Memory B cell (primary cell): Measurements from ENCODE around the gene ANXA11.

ENCODE experiments used
- ATAC-seq: fragments of 150-1000 bp; cut with Tn5 transposase; 2 replicates; pipeline ENCODE4 v1.10.0; 2021; ENCODE audit warnings: low read depth, mild to moderate bottlenecking, moderate library complexity
- DNase-seq, 2 donors: peaks; one replicate each; pipeline ENCODE4 v3.0.0; 2022; ENCODE audit warnings: low spot score in 2 of 2
- H3K27ac Mint-ChIP-seq: one replicate; pipeline ENCODE4 v1.8.0; 2022; ENCODE audit warnings: mild to moderate bottlenecking, moderate library complexity, mixed read lengths
- H3K27me3 Mint-ChIP-seq: one replicate; pipeline ENCODE4 v1.8.0; 2022; ENCODE audit warnings: mixed read lengths
- H3K36me3 Mint-ChIP-seq: one replicate; pipeline ENCODE4 v1.8.0; 2022; ENCODE audit warnings: mild to moderate bottlenecking, mixed read lengths
- H3K4me1 Mint-ChIP-seq: one replicate; pipeline ENCODE4 v1.8.0; 2022; ENCODE audit warnings: mixed read lengths
- H3K4me3 Mint-ChIP-seq: one replicate; pipeline ENCODE4 v1.8.0; 2022; ENCODE audit warnings: mild to moderate bottlenecking, moderate library complexity, mixed read lengths
- H3K9me3 Mint-ChIP-seq: one replicate; pipeline ENCODE4 v1.8.0; 2022; ENCODE audit warnings: mixed read lengths

Gene ANXA11

DNA sequence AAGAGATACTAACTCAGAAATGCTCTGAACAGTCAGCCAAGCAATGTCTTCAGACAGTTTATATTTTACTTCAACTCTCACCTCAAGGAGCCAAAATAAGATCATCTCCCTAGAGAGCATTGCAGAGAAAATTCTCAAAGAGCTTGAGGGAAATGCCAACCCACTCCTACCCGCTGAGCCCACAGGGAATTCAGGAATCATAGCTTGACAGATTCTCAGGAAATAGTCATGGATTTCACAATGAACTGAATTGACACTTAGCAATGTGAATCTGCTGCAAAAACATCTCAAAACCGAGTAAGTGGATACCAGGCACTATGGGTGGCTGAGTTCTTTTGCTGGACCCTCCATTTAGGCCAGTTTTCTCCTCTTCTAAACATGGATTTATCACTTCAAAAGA is 82.6 kb downstream of the ANXA11 start:
- DNase-seq: no peak

DNA sequence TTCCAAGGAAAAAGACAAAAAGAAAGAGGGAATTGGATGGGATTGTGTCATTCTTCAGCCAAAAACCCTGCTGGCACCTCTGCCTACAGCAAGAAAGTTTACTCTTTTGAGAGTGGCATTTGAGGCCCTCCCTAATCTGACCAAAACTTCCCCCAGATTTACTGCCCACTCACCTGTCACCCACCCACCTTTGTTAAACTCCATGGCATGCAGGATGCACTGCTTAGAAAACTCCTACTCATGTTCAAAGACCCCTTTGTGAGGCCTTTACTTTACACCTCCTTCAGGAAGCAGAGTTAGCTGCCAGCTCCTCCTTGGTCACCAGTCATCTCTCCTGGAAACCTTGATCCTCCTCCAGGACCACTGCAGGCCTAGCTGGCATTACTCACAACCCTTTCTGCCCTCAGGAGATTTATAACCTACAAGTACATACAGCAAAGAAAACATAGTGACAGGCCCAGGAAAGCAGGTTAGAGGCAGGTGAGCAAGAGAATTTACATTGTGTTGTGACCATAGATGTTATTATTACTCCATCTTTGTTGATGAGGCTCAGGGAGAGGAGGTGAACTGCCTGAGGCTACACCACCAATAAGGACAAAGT is 83.1 kb downstream of the ANXA11 start:
- H3K4me3 Mint-ChIP-seq: no peak overlapping the region

More for the DNA sequence above, 82.6 kb downstream of the ANXA11 start:
- H3K4me3 Mint-ChIP-seq: no peak overlapping the region
- no peaks in the 10 kb centered on the region for H3K36me3 Mint-ChIP-seq
- H3K4me1 Mint-ChIP-seq: no peaks in the 10 kb centered on the region
- peaks cover 11% of the 10 kb centered on the region for H3K27me3 Mint-ChIP-seq
- no peak overlapping the region for H3K27ac Mint-ChIP-seq
- no peaks in the 10 kb centered on the region for H3K9me3 Mint-ChIP-seq
- ATAC-seq: no peak

DNA sequence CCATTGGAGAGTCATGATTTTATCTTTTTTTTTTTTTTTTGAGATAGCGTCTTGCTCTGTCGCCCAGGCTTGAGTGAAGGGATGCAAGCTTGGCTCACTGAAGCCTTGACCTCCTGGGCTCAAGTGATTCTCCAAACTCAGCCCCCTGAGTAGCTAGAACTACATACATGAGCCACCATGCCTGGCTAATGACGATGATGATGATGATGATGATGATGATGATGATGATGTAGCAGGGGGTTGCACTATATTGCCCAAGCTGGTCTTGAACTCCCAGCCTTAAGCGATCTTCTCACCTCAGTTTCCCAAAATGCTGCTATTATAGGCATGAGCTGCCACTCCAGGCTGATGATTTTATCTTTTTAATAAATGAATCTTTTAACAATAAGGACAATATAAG is 86.7 kb downstream of the ANXA11 start:
- peaks cover 5% of the 10 kb centered on the region for H3K27me3 Mint-ChIP-seq
- H3K4me1 Mint-ChIP-seq: no peaks in the 10 kb centered on the region
- no peaks in the 10 kb centered on the region for H3K36me3 Mint-ChIP-seq
- H3K9me3 Mint-ChIP-seq: no peaks in the 10 kb centered on the region
- no peak for DNase-seq
- no peak for ATAC-seq
- H3K4me3 Mint-ChIP-seq: no peak overlapping the region
- H3K27ac Mint-ChIP-seq: no peak overlapping the region

More for the DNA sequence above, 83.1 kb downstream of the ANXA11 start:
- Mint-ChIP-seq H3K27ac (no peak overlapping the region), H3K4me1 (no peaks in the 10 kb centered on the region), H3K36me3 (no peaks in the 10 kb centered on the region), H3K9me3 (no peaks in the 10 kb centered on the region), H3K27me3 (peaks cover 11% of the 10 kb centered on the region)
- DNase-seq: no peak
- no peak for ATAC-seq

- Mint-ChIP-seq H3K27me3 (no peaks in the 10 kb centered on the region), H3K27ac (no peak overlapping the region), H3K4me1 (no peaks in the 10 kb centered on the region), H3K4me3 (no peak overlapping the region), H3K36me3 (peaks cover 11% of the 10 kb centered on the region), H3K9me3 (peaks cover 11% of the 10 kb centered on the region)
- ATAC-seq (no peak), DNase-seq (no peak)
These were observed 94.4 kb downstream of the ANXA11 start for GRCh38 chr10:80110986-80111385.

DNA sequence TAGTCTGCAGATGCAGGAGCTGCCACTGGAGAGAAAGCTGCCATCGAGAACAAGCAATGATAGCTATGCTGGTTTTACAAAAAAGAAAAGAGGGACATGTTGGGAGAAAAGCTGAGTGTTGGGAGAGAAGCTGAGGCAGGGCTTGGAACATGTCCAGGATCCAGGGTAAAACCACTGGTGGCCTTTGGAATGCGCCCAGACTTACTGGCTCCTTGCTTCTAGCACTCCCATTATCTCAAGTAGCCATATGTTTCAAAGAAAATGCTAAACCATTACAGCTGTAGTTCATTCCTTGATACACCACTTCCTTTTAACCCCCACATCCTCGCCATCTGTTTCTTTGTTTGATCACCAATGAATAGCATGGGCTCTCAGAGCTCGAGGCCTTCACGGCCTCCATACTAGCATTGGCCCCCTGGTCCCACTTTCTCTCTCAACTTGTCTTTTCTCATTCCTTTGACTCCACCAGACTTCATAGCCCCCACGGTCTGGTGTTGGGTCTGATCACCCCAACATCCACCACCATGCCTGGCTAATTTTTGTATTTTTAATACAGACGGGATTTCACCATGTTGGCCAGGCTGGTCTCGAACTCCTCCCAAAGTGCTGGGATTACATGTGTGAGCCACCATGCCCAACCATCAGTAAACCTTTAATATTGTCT is 96.6 kb downstream of the ANXA11 start:
- DNase-seq (no peak), ATAC-seq (no peak)
- Mint-ChIP-seq H3K36me3 (peaks cover 11% of the 10 kb centered on the region), H3K27me3 (peaks cover 1% of the 10 kb centered on the region), H3K4me3 (no peak overlapping the region), H3K4me1 (peaks cover 3% of the 10 kb centered on the region), H3K9me3 (peaks cover 11% of the 10 kb centered on the region), H3K27ac (no peak overlapping the region)

GRCh38 chr10:80104066-80104926 is 101.0 kb downstream of the ANXA11 start:
- no peak overlapping the region for H3K27ac Mint-ChIP-seq
- H3K4me1 Mint-ChIP-seq: peaks cover 3% of the 10 kb centered on the region
- peaks cover 10% of the 10 kb centered on the region for H3K9me3 Mint-ChIP-seq
- ATAC-seq: peak; percentile 63
- DNase-seq: no peak
- H3K4me3 Mint-ChIP-seq: no peak overlapping the region
- peaks cover 3% of the 10 kb centered on the region for H3K27me3 Mint-ChIP-seq
- peaks cover 8% of the 10 kb centered on the region for H3K36me3 Mint-ChIP-seq
